Activated CD4-positive, alpha-beta T cell treated with anti-CD3 and anti-CD28 coated beads for 24 hours (primary cell): ENCODE results near the gene RAB3IL1.
"Not testable (repeated sequence)": the region's sequence is repeated elsewhere in the genome, so short reads cannot be mapped to it uniquely, and the experiment has no call there.

ENCODE experiments used
- DNase-seq, 2 donors: peaks; one replicate each; pipeline ENCODE4 v3.0.0-alpha.2; 2020; ENCODE audit warnings: low read depth in 2 of 2

The RAB3IL1 gene

GRCh38 chr11:61917334-61918109 is at the start of gene RAB3IL1:
RAB3IL1 (minus strand) TSS chr11:61917566; CDS start chr11:61917367, 199 bp downstream.
- no peak for DNase-seq

GRCh38 chr11:61966734-61967115 is 49.4 kb upstream of the RAB3IL1 start:
- DNase-seq = no peak

GRCh38 chr11:61964666-61965271 is 47.4 kb upstream of the RAB3IL1 start:
- DNase-seq = not testable (repeated sequence)

GRCh38 chr11:61964058-61964665 is 46.8 kb upstream of the RAB3IL1 start:
- DNase-seq = no peak

DNA sequence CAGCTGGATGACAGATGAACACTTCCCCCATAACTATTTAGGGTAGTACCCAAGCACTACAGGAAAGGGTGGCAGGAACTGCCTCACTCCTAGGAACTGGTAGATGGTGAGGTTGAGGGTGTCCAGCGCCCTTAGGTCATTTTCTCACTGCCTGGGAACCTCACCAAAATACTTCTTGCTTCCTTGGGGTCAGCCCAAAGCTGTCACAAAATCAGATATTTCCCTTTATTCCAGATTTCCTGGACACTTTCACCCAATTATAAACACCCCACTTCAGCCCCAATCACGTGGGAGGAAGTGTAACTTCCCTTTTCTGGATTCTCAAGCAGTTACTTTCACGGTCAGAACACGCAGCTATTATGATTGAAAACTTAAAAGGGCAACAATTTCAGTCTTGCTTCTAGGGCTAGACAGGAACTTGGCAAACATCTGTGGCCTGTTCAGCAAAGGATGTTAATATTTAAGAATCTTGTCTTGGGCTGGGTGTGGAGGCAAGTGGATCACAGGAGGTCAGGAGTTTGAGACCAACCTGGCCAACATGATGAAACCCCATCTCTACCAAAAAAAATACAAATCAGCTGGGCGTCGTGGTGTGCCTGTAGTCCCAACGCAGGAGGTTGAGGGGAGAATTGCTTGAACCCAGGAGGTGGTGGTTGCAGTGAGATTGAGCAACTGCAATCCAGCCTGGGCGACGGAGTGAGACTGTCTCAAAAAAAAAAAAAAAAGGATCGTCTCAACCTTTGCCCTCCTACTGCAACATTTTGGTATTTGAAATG is 46.1 kb upstream of the RAB3IL1 start:
- DNase-seq = no peak

DNA sequence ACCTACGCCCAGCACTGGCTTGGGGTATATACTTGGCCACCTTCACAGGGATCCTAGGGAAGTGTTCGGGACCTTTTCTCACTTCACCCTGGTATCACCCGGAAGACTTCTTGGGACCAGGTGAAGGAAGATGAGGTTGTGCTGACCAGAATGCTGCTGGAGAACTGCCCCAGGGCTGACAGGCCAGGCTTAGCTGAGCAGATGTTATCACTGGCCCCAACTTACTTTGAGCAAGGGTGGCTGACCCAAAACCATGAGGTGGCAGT is 45.6 kb upstream of the RAB3IL1 start:
- DNase-seq = no peak

- no peak for DNase-seq
These were observed 45.0 kb upstream of the RAB3IL1 start for GRCh38 chr11:61962213-61963015.

- DNase-seq = no peak
These were observed 44.3 kb upstream of the RAB3IL1 start for GRCh38 chr11:61961570-61962212.

DNA sequence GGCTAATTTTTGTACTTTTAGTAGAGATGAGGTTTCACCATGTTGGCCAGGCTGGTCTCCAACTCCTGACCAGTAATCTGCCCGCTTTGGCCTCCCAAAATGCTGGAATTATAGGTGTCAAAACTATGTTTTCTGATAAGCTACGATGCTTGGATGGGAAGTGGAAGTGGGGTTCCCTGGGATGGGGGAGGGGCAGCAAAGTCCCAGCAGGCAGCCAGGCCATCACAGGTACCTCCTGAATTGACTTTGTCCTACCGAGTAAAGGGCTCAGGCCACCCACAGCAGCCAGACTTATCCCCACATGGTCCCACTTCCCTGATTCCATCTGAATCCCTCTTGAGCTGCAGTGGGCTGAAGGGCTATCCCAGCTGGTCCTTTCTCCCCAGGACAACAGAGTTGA is 43.2 kb upstream of the RAB3IL1 start:
- DNase-seq = no peak

GRCh38 chr11:61959678-61960077 is 42.3 kb upstream of the RAB3IL1 start:
- no peak for DNase-seq

DNA sequence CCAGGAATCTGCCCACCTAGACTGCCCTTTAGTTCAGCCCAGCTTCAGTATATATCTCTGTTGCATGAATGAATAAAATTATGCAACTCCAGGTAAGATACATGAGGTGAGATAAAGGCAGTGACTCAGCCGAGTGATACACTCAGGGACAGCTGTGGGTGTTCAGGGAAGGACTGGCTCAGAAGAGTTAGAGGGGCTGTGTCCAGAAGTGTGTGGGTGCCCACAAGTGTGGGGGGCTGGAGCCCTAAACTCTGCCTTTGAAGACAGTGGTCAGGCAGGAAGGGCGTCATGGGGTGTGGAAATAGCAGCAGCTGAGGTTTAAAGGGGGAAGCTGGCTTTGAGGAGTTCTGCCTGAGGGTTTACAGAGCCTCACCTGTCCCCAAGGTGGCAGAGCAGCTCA is 41.7 kb upstream of the RAB3IL1 start:
- DNase-seq = no peak

DNA sequence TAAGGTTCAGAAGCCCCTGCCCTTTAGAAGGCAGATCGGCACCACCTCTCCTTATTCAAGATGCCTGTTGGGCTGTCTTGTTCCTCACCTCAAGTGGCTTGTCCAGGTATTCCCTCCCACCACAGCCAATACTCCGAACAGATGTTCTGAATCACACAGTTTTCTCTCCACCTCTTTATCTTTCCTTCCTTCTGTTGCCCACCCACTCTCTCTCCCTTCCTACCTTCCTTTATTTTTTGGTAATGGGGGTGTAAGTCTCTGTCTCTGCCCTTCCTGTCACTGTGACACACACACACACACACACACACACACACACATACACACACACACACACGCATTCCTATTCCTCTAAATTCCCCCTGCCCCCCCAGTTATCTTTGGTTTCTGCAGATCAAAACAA is 41.2 kb upstream of the RAB3IL1 start:
- DNase-seq = no peak

DNA sequence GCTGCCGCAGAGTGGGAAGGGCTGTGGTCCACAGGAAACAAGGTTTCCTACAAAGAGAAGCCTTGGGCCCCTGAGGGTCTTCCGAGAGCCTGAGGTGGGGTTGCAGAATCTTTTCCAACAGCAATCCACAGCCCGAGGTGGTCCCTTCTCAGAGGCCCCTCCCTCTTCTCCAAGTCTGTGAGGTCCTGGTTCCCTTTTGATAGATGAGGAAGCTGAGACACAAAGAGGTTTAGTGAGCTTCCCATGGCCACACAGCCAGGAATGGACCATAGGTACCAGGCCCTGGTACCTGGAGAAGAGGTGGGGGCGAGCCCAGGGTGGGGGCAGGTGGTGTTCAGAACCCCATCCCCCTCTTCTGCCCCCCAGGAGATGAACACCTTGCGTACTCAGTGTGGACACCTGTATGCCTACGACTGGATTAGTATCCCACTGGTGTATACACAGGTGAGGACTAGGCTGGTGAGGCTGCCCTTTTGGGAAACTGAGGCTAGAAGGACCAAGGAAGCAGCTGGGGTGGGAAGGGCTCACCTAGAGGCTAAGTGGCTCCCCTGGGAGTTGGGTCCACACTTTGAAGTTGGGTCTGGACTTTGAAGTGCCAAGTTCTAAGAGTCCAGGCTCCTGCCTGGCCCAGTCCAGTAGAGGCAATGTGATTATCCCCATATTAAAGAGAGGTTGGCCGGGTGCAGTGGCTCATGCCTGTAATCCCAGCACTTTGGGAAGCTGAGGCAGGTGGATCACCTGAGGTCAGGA is 39.8 kb upstream of the RAB3IL1 start:
- DNase-seq = no peak

GRCh38 chr11:61956191-61957020 is 39.0 kb upstream of the RAB3IL1 start:
- no peak for DNase-seq

GRCh38 chr11:61955422-61956135 is 38.2 kb upstream of the RAB3IL1 start:
- no peak for DNase-seq

DNA sequence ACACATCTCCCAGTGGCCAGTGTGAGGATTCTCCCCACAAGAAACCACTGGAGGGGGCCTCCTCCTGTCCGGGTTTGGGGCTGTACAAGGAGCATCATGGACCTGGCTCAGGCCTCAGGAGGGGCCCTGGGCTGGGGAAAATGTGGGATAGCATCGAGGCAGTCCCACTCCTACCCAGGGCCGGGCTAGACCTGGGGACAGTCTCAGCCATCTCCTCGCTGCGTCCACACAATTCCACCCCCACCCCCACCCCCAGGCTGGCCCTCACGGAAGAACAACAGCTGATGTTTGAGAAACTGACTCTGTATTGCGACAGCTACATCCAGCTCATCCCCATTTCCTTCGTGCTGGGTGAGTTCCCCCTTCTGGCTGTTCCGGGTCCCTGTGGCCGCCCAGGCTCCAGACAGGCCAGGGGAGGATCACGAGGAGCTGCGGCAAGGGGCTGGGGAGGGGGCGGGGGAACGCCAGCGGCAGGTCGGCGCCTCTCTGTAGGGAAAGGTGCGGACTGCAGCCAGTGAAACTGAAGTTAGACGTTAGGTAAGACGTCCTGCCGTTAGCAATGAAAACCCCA is 37.6 kb upstream of the RAB3IL1 start:
- no peak for DNase-seq

DNA sequence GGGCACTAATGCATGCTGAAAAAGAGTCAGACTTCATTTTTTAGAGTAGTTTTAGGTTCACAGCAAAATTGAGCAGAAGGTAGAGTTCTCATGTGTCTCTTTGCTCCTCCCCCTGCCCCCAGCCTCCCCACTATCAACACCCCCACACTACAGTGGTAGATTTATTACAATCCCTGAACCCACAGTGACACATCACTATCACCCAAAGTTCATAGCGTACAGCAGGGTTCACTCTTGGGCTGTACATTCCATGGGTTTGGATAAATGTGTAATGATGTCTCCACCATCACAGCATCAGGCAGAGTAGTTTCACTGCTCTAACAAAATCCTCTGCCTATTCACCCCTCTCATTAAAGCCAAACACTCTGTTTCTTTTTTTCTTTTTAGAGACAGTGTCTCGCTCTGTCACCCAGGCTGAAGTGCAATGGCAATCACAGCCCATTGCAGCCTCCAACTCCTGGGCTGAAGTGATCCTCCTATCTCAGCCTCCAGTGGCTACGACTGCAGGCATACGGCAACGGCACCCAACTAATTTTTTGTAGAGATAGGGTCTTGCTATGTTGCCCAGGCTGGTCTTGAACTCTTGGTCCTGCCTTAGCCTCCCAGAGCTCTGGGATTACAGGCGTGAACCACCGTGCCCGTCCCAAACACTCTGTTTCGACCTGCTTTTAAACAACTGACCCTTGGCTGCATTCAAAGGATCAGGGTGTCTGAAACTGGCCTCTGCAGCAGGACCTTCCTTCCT is 36.9 kb upstream of the RAB3IL1 start:
- DNase-seq = no peak

DNA sequence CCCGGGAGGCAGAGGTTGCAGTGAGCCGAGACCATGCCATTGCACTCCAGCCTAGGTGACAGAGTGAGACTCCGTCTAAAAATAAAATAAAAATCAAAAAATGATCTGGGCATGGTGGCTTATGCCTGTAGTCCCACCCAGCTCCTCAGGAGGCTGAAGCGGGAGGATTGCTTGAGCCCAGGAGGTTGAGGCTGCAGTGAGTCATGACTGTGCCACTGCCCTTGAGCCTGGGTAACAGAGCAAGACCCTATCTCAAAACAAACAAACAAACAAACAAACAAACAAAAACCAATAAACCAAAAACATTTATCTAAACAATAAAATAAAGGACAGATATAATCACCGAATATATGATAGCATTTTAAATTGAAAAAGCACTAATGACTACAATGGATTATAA is 36.3 kb upstream of the RAB3IL1 start:
- not testable (repeated sequence) for DNase-seq
